Endometrial microvascular endothelial cells (primary cell): ENCODE measurements around the gene PI4KA. TPM values are rescaled to one million over a fixed set of nuclear protein-coding genes. Genes with fewer than 3 reads are reported as not detected.
"Not testable (repeated sequence)": the region's sequence is repeated elsewhere in the genome, so short reads cannot be mapped to it uniquely, and the experiment has no call there.

ENCODE experiments used
- in situ Hi-C: cut with HindIII; loops from 2 replicates; pipeline ENCODE4 v1.10.0; 2017; ENCODE audit warnings: low sequenced_read_pairs, low pct_unique_long_range_greater_than_20kb; ENCODE audit errors: inconsistent ontology term
- total RNA-seq: library from RNA; depleted of rRNA; stranded (reverse); fragments of >200 nt; gene quantifications from one replicate; pipeline ENCODE4 v1.2.3, GENCODE V29; 2015; ENCODE audit errors: inconsistent ontology term

PI4KA gene
- total RNA-seq, 1 donor from 2014 or later, result 52.4 TPM

DNA sequence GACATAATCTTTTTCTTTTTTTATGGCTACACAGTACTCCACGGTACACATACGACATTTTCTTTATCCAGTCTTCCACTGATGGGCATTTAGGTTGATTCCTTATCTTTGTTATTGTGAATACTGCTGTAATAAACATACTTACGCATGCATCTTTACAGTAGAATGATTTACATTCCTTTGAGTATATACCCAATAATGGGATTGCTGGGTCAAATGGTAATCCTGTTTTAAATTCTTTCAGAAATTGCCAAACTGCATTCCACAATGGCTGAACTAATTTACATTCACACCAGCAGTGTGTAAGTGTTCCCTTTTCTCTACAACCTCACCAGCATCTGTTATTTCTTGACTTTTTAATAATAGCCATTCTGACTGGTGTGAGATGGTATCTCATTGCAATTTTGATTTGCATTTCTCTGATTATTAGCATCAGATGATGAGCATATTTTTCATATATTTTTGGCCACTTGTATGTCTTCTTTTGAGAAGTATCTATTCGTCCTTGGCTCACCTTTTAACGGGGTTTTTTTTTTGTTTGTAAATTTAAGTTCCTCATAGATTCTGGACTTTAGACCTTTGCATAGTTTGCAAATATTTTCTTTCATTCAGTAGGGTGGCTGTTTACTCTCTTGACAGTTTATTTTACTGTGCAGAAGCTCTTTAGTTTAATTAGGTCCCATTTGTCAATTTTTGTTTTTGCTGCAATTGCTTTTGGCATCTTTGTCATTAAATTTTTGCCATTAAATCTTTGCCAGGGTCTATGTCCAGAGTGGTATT is 32.0 kb downstream of the PI4KA start:
- in situ Hi-C loops, result not testable (repeated sequence)

DNA sequence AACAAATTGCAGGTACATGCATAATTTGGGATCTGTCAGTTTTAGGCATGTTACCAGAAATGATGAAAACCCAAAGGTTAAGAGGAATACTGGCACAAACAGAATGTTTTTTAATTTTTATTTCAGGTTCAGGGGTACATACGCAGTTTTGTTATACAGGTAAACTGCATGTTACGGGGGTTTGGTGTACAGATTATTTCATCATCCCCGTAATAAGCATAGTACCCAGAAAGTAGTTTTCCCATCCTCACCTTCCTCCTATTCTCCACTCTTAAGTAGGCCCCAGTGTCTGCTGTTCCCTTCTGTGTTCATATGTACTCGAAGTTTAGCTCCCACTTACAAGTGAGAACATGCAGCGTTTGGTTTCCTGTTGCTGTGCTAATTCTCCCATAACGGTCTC is 33.0 kb downstream of the PI4KA start:
- in situ Hi-C loops, result no loop called here

DNA sequence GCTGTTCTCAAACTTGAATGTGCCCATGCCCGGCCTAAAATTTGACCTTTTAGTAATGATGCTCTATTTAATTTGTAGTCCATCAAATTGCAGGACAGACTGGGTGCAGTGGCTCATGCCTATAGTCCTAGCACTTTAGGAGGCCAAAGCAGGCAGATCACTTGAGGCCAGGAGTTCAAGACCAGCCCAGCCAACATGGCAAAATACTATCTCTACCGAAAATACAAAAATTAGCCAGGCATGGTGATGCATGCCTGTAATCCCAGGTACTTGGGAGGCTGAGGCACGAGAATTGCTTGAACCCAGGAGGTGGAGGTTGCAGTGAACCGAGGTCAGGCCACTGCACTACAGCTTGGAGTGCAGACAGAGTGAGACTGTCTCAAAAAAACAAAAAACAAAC is 33.4 kb downstream of the PI4KA start:
- in situ Hi-C loops, result not testable (repeated sequence)

DNA sequence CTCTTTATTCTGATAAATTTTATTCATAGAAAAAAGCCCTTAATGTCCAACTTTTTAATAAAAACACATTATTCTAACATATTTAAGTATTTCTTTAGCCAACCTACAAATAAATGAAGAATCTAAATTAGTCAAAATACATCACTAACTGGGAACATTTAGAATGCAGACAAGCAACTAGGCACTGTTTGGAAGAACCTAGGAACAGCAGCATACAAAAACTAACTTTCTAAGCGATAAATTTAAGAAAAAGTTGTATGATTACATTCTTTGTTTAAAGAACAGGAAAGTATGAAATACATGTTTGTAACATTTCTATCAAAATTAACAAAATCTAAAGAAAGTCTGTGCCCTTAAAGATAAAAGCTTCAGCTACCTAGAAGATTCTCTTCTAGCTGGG is 35.3 kb downstream of the PI4KA start:
- in situ Hi-C loops, result no loop called here

DNA sequence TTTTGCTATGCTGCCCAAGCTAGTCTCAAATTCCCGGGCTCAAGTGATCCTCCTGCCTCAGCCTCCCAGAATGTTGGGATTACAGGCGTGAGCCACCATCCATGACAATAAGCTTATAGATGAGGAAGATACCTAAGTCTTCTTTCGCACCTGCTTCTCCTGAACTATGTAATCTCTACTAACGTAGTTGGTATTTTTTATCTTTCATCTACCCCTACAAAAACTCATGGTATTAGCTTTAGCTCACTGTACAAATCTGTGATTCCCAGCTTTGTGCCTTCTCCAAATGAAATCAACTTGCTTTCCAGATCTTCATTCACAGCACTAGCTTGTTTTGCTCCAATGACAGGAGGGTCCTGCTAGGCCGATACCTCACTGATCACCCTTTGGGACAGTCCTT is 36.4 kb downstream of the PI4KA start:
- in situ Hi-C loops, result no loop called here

GRCh38 chr22:20821717-20822239 is 36.8 kb downstream of the PI4KA start:
- in situ Hi-C loops, result not testable (repeated sequence)

DNA sequence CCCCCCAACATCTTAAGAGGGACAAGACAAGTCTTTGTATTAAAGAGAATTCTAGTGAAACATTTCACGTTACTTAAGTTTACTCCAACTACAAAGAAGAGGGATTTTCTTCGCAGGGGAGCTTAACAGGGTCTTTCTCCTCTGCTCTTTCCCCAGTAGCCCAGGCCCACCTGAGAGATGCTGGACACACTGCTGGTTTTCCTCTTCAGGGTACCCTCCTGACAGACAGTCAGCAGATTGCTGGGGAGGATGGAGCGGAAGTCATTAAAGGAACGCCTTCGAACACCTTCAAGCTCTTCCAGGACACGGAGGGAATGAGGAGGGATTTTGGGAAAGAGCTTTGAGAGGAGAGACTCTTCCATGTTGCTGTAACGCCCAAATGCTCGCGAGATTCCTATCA is 39.1 kb downstream of the PI4KA start:
- in situ Hi-C loops, result no loop called here

- in situ Hi-C loops, result no loop called here
Observed at GRCh38 chr22:20818471-20818870, 40.1 kb downstream of the PI4KA start.

DNA sequence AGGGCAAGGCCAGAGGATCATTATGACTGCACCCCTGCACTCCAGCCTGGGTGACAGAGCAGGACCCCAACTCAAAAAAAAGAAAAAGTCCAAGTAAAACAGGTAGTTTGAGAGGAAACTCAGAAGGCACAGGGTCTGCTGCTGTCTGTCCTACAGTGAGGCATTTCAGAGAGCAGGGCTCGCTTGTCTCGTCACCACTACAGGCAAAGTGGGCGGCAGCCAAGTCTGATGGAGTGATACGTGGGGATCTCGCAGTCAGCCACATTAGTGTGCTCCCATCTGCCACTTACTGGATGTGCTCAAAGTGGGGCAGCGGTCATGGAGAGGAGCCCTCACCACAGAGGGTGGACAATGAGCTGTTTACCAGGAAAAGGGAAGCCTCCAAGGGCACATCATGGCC is 42.1 kb downstream of the PI4KA start:
- in situ Hi-C loops, result no loop called here

GRCh38 chr22:20815477-20816050 is 43.0 kb downstream of the PI4KA start:
- in situ Hi-C loops, result no loop called here

DNA sequence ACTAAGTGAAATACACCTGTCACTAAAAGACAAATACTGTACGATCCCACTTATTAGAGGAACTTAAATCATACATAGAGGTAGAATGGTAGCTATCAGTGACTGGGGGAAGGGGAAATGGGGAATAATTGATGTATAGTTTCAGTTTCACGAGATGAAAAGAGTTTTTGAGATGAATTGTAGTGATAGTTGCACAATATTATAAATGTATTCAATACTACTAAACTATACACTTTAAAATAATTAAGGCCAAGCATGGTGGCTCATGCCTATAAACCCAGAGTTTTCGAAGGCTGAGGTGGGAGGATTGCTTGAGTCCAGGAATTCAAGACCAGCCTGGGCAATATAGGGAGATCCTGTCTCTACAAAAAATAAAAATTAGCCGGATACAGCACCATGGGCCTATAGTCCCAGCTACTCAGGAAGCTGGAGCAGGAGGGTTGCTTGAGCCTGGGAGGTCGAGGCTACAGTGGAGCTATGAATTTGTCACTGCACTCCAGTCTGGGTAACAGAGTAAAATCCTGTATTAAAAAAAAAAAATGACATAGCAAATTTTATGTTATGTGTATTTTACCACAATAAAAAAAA is 44.3 kb downstream of the PI4KA start:
- in situ Hi-C loops, result no loop called here

DNA sequence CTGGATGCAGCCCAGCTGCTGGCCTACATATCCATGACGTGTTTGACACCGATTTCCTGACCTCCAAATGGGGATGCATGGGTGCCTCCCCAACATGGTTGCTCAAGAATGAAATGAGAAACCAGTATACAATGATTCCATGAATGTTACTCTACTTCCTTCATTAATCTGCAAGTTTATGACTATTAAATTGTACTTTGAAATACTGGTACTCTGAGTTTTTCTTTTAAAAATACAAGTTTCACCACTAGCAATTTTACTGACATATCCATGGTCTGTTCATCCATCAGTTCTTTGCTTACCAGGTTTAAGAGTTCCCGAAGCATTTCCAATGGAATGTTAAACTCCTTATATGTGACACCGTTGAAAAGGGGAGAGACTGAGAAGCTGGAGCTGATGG is 45.6 kb downstream of the PI4KA start:
- in situ Hi-C loops, result no loop called here

GRCh38 chr22:20811971-20812660 is 46.5 kb downstream of the PI4KA start:
- in situ Hi-C loops, result no loop called here

- in situ Hi-C loops, result no loop called here
Observed at GRCh38 chr22:20811171-20811570, 47.4 kb downstream of the PI4KA start.

GRCh38 chr22:20810645-20811044 is 48.0 kb downstream of the PI4KA start:
- in situ Hi-C loops, result no loop called here

GRCh38 chr22:20809538-20810185 is 48.9 kb downstream of the PI4KA start:
- in situ Hi-C loops, result no loop called here

DNA sequence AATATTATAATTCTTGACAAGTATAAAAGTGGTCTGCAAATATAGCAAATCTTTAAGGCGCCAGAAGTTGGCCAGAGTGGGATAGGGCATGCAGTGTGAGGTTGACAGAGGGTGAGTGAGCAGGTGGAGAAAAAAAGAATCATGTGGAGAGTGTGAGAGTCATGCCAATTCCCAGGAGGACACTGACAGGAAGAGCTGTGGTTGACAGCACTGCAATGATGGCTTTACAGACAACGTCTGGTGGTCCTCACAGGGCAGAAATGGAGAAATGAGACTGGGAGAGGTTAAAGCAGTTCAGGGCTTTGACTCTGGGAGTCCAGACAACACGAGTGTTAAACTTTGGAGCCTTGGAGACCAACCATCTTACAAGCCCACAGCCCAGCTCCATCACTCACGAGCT is 49.8 kb downstream of the PI4KA start:
- in situ Hi-C loops, result no loop called here

GRCh38 chr22:20807315-20807752 is 51.3 kb downstream of the PI4KA start:
- in situ Hi-C loops, result no loop called here

DNA sequence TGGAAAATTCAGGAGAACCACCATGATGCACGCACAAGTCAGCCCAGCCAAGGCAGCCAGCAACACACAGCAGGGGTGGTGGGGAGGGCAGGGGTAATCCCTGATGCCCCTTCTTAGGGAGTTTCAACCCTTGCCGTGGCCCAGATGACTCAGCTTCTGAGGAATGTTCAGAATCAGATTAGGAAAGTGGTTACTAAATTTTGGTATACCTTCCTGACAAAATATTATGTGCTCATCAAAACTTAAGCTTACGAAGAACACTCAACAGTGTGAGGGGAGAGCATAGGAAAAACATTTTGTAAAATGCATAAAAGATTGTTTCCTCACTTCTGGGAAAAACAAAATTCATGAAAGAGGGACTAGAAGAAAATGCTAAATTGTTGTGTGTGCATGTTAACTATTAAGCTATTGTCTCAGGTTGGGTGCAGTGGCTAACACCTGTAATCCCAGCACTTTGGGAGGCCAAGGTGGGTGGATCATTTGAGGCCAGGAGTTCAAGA is 52.6 kb downstream of the PI4KA start:
- in situ Hi-C loops, result no loop called here
